Skeletal muscle satellite cell (primary cell): ENCODE results near the gene TBX2.
A peak's percentile ranks its signal among the peaks of the same experiment; 100 is the strongest.

Experiments
- H3K27me3 ChIP-seq: 2 replicates; pipeline ENCODE4 v1.7.0; 2013; ENCODE audit warnings: low read length; ENCODE audit not compliant: control insufficient read depth, insufficient read depth
- H3K36me3 ChIP-seq: 2 replicates; pipeline ENCODE4 v1.7.0; 2013; ENCODE audit warnings: mild to moderate bottlenecking, control low read depth, low read length; ENCODE audit not compliant: insufficient read depth
- H3K4me1 ChIP-seq: 2 replicates; pipeline ENCODE4 v1.7.0; 2013; ENCODE audit warnings: low read length; ENCODE audit not compliant: control insufficient read depth, insufficient read depth
- H3K4me2 ChIP-seq: 2 replicates; pipeline ENCODE4 v1.7.0; 2013; ENCODE audit warnings: mild to moderate bottlenecking, low read length
- H3K4me3 ChIP-seq: 2 replicates; pipeline ENCODE4 v1.7.0; 2013; ENCODE audit warnings: low read length
- H3K9ac ChIP-seq: 2 replicates; pipeline ENCODE4 v1.7.0; 2013; ENCODE audit warnings: mild to moderate bottlenecking, low read depth, low read length, moderate library complexity
- H3K9me3 ChIP-seq: replicated peaks from 2 replicates; pipeline ENCODE4 v1.7.0; 2013; ENCODE audit warnings: mild to moderate bottlenecking, control low read depth, low read length

Gene TBX2

DNA sequence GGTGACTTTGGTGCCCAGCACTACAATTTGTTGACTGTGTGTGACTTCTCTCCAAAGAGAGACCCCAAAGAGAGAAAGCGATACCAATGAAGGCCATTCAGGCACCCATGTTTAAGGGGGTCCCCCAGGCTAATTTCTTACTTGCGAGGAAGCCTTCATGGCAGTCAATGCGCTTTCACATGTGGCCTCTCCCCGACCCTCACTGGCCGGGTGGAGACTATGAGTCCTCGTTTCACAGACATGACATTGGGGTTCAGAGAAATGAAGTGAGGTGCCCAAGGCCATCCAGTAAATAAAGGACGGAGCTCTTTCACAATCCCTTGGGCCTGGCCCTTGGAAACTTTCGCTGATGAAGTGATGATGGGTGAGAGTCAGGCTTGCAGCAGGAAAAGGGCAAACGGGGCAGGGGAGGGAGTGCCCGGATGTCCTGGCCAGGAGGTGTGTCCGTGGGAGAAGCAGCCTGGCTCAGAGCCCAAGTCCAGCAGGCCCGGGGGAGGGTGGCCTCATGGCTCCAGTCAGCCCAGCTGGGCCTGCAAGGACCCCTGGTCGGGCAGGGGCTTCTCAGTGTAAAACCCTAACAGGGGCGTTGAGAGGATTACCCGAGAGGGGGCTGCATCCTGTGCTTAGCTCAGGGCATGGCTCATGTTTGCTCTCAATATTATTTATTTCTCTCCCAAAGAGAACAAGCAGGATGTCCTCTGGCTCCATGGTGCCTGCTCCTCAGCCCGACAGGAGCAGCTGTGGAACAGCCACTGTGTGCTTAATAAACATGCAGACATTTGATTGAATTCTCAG lies 14.7 kb downstream of the TBX2 start:
- Histone ChIP-seq H3K9ac (no peak overlapping the region), H3K9me3 (no peaks in the 10 kb centered on the region), H3K36me3 (no peaks in the 10 kb centered on the region), H3K4me3 (no peak overlapping the region), H3K4me1 (peaks cover 23% of the 10 kb centered on the region), H3K4me2 (no peak overlapping the region), H3K27me3 (no peaks in the 10 kb centered on the region)

DNA sequence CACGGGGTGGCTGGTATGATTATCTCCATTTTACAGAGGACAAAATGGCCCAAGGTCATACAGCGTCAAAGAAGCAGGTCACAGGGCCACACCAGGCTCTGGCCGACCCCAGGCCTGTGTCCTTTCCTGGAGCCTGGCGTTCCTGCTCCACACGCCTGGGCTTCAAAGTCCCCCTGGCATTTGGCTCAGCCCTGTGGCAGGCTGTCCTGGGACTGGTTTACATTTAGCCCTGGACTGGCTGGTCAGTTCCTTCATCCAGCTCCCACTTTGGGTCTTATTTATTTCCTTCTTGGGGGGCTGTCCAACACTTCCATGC lies 15.3 kb downstream of the TBX2 start:
- Histone ChIP-seq H3K27me3 (peaks cover 5% of the 10 kb centered on the region), H3K36me3 (no peaks in the 10 kb centered on the region), H3K4me1 (peaks cover 20% of the 10 kb centered on the region)

DNA sequence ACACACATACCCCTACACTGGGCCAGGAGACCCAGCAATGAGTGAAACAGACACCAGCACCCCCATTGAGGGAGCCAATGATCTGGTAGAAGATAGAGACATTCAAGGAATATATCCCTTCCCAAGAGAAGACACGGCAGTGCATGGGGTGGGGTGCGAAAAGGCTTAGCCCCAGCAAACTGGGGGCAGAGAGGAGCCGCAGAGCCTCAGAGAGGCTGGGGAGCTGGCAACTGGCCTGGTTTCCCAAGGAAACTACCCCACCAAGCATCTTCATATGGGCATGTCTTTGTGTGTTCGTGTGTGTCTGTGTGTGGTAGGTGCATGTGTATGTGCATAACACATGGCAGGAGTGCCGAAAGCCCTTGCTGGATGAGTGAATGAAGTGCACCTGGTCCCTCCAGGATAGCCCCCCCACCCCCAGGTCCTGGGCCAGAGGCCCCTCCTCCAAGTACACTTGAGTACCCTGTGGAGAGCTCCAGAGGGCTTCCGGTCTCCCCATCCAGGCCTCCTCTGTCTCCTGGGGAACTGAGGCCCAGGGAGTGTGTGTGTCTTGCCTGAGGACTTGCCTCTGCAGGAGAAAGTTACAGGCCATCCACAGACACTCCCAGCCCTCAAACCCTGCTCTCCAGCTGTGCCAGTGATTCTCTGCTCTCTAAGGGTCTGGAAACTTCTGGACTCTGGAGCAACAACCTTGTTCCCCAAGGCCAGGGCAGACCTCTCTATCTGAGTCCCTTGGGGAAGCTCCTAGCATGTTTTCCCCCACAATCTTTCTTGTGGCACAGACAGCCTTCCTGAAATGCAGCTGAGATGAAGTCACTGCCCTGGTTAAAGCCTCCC lies 15.9 kb downstream of the TBX2 start:
- H3K36me3 ChIP-seq: no peaks in the 10 kb centered on the region
- no peak overlapping the region for H3K4me3 ChIP-seq
- no peak overlapping the region for H3K9ac ChIP-seq
- peaks cover 6% of the 10 kb centered on the region for H3K27me3 ChIP-seq
- no peak overlapping the region for H3K4me2 ChIP-seq
- H3K9me3 ChIP-seq: no peaks in the 10 kb centered on the region
- H3K4me1 ChIP-seq: peaks cover 18% of the 10 kb centered on the region

More for the DNA sequence above, 15.3 kb downstream of the TBX2 start:
- Histone ChIP-seq H3K9me3 (no peaks in the 10 kb centered on the region), H3K9ac (no peak overlapping the region), H3K4me2 (no peak overlapping the region), H3K4me3 (no peak overlapping the region)

GRCh38 chr17:61416211-61416539 lies 16.5 kb downstream of the TBX2 start:
- peaks cover 17% of the 10 kb centered on the region for H3K4me1 ChIP-seq
- no peak overlapping the region for H3K4me3 ChIP-seq
- peak overlapping the region; percentile 73 for H3K4me2 ChIP-seq
- H3K9ac ChIP-seq: no peak overlapping the region
- H3K27me3 ChIP-seq: peaks cover 11% of the 10 kb centered on the region
- no peaks in the 10 kb centered on the region for H3K9me3 ChIP-seq
- no peaks in the 10 kb centered on the region for H3K36me3 ChIP-seq

DNA sequence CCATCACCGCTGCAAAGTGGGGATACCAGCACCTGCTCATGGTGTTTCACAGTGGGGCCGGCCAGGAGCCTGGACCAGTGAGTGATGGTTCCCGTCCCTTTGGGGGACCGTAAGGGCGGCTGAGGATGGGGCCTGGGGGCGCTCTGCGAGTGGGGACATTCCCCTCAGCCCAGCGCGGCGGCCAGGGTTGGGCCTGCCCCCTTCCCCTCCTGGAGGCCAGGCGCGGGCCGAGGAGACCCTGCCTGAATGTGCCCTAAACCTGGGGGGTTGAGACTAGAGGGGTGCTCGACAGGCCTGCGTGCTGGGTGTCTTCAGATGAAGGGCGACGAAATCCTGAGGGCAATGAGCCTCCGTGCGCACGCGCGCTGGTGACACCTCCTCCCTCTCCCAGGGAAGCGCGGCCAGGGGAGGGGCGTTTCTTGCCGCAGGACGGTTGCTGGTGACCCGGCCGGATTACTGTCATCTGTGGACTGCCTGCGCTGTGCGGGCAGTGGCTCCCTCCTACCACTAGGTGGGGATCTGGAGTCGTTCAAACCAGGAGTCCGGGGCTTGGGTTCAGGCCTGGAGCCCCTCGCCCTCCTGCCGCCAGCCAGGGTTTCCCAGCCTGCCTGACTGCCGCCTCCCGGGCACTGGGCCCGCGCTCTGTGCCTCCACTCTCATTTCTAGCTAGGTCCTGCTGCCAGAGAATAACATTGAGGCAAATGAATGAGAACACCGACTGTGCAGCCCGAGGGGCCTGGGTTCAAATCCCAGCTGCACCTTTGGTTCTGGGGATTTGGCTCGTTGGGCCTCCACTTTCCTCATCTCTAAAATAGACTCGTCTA lies 17.1 kb downstream of the TBX2 start:
- H3K4me1 ChIP-seq: peaks cover 11% of the 10 kb centered on the region
- H3K4me2 ChIP-seq: peak overlapping the region; percentile 73
- H3K36me3 ChIP-seq: no peaks in the 10 kb centered on the region
- no peaks in the 10 kb centered on the region for H3K9me3 ChIP-seq
- H3K27me3 ChIP-seq: peaks cover 16% of the 10 kb centered on the region
- H3K9ac ChIP-seq: peak overlapping the region; percentile 19
- peak overlapping the region; percentile 52 for H3K4me3 ChIP-seq

DNA sequence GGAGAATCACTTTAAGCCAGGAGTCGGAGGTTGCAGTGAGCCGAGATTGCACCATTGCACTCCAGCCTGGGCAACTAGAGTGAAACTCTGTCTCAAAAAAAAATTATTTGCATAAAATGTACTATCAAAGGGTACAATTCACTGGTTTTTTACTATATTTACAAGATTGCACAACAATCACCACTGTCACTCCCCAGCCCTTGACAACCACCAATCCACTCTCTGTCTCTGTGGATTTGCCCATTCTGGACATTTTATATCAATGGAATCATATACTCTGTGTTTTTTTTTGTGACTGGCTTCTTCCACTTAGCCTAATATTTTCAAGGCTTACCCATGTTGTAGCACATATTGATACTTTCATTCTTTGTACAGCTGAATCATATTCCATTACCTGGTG lies 18.8 kb downstream of the TBX2 start:
- Histone ChIP-seq H3K36me3 (no peaks in the 10 kb centered on the region), H3K4me3 (no peak overlapping the region), H3K9me3 (no peaks in the 10 kb centered on the region), H3K4me2 (no peak overlapping the region), H3K27me3 (peaks cover 25% of the 10 kb centered on the region), H3K9ac (no peak overlapping the region), H3K4me1 (peaks cover under 1% of the 10 kb centered on the region)

- Histone ChIP-seq H3K9ac (no peak overlapping the region), H3K4me2 (no peak overlapping the region), H3K9me3 (no peaks in the 10 kb centered on the region), H3K4me1 (no peaks in the 10 kb centered on the region), H3K36me3 (no peaks in the 10 kb centered on the region), H3K27me3 (peaks cover 25% of the 10 kb centered on the region), H3K4me3 (no peak overlapping the region)
These were observed 19.9 kb downstream of the TBX2 start for GRCh38 chr17:61419496-61420046.

DNA sequence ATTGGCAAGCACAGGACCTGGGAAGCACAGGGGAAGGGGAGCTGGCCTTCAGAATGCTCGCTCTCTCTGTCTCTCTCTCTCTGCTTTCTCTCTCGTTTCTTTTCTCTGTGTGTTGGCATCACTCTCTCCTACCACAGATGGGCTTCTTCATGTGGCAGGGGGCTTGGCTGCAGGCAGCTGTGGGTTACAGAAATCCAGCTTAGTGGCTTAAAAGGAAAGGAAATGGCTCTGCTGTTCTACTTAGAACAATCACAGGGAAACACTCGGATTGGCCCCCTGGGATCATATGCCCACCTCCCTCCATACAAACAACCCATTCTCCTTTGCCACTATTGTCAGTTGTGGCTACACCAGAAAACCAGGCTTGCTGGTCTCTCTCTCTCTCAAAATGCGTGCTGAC lies 20.4 kb downstream of the TBX2 start:
- Histone ChIP-seq H3K27me3 (peaks cover 25% of the 10 kb centered on the region), H3K4me1 (no peaks in the 10 kb centered on the region), H3K9ac (no peak overlapping the region), H3K4me3 (no peak overlapping the region), H3K9me3 (no peaks in the 10 kb centered on the region), H3K4me2 (no peak overlapping the region), H3K36me3 (no peaks in the 10 kb centered on the region)

DNA sequence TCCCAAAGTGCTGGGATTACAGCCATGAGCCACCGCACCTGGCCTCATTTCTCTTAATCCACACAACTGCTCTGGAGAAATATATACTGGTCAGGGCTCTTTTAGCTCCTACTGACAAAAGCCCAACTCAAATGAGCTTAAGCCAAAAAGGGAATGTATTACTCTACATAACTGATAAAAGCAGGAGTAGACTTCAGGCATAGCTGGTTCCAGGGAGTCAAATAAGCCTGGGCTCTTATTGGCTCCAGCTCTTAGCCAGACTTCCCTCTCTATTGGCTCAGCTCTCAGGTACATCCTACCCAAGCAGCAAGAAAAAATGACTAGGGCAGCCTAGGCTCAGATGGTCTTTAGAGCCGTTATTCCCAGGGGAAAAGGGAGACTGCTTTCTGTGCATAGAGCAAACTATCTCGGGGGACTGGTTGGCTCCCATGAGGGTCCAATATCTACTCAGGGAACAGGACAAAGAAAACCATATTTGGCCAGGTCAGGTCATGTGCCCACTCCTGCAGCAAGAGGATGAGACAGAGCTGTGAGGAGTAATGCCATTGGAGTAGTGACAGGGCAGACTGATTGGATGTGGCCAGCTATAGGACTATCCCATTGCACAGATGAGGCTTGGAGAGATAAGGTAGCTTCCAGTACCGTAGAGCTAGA lies 21.2 kb downstream of the TBX2 start:
- Histone ChIP-seq H3K36me3 (no peaks in the 10 kb centered on the region), H3K27me3 (peaks cover 25% of the 10 kb centered on the region), H3K9me3 (no peaks in the 10 kb centered on the region), H3K4me1 (no peaks in the 10 kb centered on the region), H3K9ac (no peak overlapping the region), H3K4me2 (no peak overlapping the region), H3K4me3 (no peak overlapping the region)

DNA sequence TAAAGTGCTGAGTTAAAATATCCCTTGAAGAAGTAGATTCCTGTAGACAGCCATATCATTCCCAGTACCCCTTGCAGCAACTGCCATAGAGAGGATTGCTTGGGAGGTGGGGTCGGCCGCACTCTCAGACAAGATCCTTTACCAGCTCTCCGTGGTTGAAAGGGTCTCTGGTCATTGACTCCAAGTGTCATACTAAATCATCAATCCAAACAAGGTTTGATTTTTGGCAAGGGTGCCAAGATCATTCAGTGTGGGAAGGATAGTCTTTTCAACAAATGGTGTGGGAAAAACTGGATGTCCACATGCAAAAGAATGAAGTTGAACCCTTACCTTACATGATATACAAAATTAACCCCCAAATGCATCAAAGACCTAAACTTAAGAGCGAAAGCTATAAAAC lies 21.8 kb downstream of the TBX2 start:
- no peaks in the 10 kb centered on the region for H3K4me1 ChIP-seq
- no peaks in the 10 kb centered on the region for H3K9me3 ChIP-seq
- no peak overlapping the region for H3K4me3 ChIP-seq
- H3K9ac ChIP-seq: no peak overlapping the region
- H3K27me3 ChIP-seq: peaks cover 25% of the 10 kb centered on the region
- no peaks in the 10 kb centered on the region for H3K36me3 ChIP-seq
- H3K4me2 ChIP-seq: no peak overlapping the region
